ENCODE results near the gene BAZ1A. TPM values are rescaled to one million over a fixed set of nuclear protein-coding genes. Genes with fewer than 3 reads are reported as not detected.

The BAZ1A gene
- total and polyA plus RNA-seq, 7 donors = 7.5 to 28.3 (median 15.4) TPM

DNA sequence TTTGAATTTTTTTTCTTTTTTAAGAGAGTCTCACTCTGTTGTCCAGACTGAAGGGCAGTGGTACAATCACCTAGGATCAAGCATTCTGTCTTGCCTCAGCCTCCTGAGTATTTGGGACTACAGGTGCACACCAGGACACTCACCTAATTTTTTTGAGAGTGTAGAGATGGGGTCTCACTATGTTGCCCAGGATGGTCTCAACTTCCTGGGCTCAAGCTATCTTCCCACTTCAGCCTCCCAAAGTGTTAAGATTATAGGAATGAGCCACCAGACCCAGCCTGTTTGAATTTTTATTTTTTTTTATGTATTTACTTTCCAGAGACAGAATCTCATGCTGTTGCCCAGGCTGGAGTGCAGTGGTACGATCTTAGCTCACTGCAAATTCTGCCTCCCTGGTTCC, 11.3 kb downstream of the BAZ1A start:
- Histone ChIP-seq H3K4me1 (no peaks in the 10 kb centered on the region), H3K4me3 (no peak overlapping the region), H3K27ac (no peak overlapping the region), H3K36me3 (ENCODE audit: insufficient read depth in 1 of 2, low read depth in 1 of 2) (peaks cover 0 to 36% of the 10 kb centered on the region in 2 donors), H3K27me3 (ENCODE audit: insufficient read depth in 3 of 3, low read length in 2 of 3) (no peaks in the 10 kb centered on the region), H3K9me3 (no peaks in the 10 kb centered on the region)
- intact Hi-C loops (cut with DNase I) = no loop called here
- 95 to 100% (median 96%) methylated on average over 1 of the region's 1 CpG for WGBS, 3 donors
- TF ChIP-seq, protein P1, sequence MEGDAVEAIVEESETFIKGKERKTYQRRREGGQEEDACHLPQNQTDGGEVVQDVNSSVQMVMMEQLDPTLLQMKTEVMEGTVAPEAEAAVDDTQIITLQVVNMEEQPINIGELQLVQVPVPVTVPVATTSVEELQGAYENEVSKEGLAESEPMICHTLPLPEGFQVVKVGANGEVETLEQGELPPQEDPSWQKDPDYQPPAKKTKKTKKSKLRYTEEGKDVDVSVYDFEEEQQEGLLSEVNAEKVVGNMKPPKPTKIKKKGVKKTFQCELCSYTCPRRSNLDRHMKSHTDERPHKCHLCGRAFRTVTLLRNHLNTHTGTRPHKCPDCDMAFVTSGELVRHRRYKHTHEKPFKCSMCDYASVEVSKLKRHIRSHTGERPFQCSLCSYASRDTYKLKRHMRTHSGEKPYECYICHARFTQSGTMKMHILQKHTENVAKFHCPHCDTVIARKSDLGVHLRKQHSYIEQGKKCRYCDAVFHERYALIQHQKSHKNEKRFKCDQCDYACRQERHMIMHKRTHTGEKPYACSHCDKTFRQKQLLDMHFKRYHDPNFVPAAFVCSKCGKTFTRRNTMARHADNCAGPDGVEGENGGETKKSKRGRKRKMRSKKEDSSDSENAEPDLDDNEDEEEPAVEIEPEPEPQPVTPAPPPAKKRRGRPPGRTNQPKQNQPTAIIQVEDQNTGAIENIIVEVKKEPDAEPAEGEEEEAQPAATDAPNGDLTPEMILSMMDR (IDR thresholded peaks at IDR 0.05) = no peak
- DNase-seq (no peak), ATAC-seq (no peak)

DNA sequence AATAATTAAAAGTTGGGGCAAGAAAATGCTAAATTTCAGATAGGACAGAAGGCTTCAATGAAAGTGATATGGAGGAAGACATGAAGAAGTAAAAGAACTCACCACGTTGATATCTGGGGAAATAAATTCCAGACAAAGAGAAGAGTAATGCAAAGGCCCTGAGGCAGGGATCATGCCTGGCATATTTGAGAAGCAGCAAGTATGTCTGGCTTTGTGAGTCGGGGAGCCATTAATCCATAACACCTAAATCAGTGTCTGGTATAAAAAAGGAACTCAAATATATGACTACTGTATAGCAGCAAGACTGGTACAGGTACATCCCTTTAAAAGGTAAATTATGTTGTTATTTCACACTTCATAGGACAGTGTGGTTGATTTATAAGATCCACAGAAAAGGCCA, 16.4 kb downstream of the BAZ1A start:
- Histone ChIP-seq H3K27ac (no peak overlapping the region), H3K36me3 (ENCODE audit: insufficient read depth in 1 of 2, low read depth in 1 of 2) (peaks cover 2 to 52% of the 10 kb centered on the region in 2 donors), H3K9me3 (no peaks in the 10 kb centered on the region), H3K4me1 (no peaks in the 10 kb centered on the region), H3K27me3 (ENCODE audit: insufficient read depth in 3 of 3, low read length in 2 of 3) (no peaks in the 10 kb centered on the region), H3K4me3 (no peak overlapping the region)
- DNase-seq = no peak
- intact Hi-C loops (cut with DNase I) = no loop called here
- WGBS, 3 donors = 92 to 95% (median 95%) methylated on average over 2 of the region's 2 CpGs
- ATAC-seq = no peak
- TF ChIP-seq, protein P1 (IDR thresholded peaks at IDR 0.05) = no peak

DNA sequence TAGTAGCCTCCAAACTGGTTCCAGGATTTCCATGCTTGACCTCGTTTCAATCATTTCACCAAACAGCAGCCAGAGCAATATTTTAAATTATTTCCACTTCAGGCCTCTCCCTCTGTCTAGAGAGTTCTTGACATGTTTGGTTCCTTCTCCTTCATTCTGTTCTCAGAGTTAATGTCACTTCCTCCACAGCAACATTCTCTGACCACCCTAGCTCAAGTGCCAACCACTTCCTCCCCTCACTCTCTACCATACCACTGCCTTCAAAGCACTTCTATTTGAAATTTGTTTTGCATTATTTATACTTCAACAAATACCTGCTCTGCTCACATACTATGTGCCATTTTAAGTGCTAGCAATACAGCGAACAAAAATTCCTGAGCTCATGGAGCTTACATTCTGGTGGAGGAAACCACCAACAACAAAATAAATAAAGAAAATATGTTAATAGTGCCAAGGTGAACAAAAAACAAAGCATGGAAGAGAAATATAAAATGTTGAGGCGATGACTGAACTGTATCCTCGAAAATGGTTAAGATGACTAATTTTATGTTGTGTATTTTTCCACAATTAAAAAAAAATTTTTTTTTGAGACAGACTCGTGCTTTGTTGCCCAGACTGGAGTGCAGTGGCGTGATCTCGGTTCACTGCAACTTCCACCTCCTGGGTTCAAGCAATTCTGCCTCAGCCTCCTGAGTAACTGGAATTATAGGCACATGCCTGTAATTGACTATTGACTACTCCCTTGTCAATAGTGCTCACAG, 17.3 kb downstream of the BAZ1A start:
- TF ChIP-seq, protein P1 (IDR thresholded peaks at IDR 0.05) = no peak
- H3K36me3 ChIP-seq (ENCODE audit: insufficient read depth in 1 of 2, low read depth in 1 of 2) = peaks cover 2 to 60% of the 10 kb centered on the region in 2 donors
- intact Hi-C loops (cut with DNase I) = no loop called here
- no peaks in the 10 kb centered on the region for H3K27me3 ChIP-seq (ENCODE audit: insufficient read depth in 3 of 3, low read length in 2 of 3)
- H3K27ac ChIP-seq = no peak overlapping the region
- no peak for ATAC-seq
- no peaks in the 10 kb centered on the region for H3K4me1 ChIP-seq
- no peaks in the 10 kb centered on the region for H3K9me3 ChIP-seq
- H3K4me3 ChIP-seq = no peak overlapping the region
- no peak for DNase-seq
- WGBS, 3 donors = 82 to 92% (median 85%) methylated on average over 7 of the region's 7 CpGs

DNA sequence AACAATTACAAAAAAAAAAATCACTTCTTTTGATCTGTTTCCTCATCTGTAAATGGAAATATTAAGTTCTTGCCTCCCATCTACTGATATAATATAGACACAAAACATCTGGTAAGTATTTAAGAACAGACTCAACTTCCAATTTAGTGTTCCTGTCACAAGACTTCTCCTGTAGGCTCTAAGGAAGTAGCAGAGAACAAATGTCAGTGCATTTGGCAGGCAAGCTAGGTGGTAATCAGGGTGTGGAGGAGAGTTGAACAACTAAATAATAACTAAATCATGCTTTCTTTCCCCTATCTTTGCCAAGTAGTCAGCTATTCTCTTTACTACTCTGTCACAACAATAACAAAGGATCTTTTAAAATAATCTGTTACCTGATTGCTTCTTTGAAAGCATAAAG, 22.1 kb downstream of the BAZ1A start:
- DNase-seq (no peak), ATAC-seq (no peak)
- TF ChIP-seq, protein P1 (IDR thresholded peaks at IDR 0.05) = no peak
- intact Hi-C loops (cut with DNase I) = no loop called here
- no peaks in the 10 kb centered on the region for H3K9me3 ChIP-seq
- peaks cover 6 to 21% of the 10 kb centered on the region in 2 donors for H3K36me3 ChIP-seq (ENCODE audit: insufficient read depth in 1 of 2, low read depth in 1 of 2)
- no peak overlapping the region for H3K27ac ChIP-seq
- no peaks in the 10 kb centered on the region for H3K27me3 ChIP-seq (ENCODE audit: insufficient read depth in 3 of 3, low read length in 2 of 3)
- H3K4me3 ChIP-seq = no peak overlapping the region
- H3K4me1 ChIP-seq = no peaks in the 10 kb centered on the region

DNA sequence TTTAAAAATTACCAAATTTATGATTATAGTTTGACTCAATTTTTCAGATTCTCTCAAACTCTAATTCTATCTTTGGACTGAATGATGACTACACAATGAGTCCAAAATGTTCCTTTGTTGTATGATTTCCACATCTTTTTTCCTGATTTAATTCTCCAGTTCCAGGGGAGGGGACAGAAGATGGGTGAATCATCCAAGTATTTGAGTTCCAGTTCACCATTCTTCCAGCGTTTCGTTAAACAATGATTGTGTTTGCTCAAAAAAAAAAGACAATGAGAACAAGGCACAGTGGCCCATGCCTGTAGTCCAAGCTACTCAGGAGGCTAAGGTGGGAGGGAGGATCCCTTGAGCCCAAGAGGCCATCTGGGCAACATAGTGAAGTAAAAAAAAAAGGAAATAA, 23.8 kb downstream of the BAZ1A start:
- no peak for DNase-seq
- intact Hi-C loops (cut with DNase I) = no loop called here
- WGBS, 3 donors = 78 to 84% (median 83%) methylated on average over 2 of the region's 2 CpGs
- no peak overlapping the region for H3K27ac ChIP-seq
- no peak for ATAC-seq
- no peaks in the 10 kb centered on the region for H3K27me3 ChIP-seq (ENCODE audit: insufficient read depth in 3 of 3, low read length in 2 of 3)
- H3K36me3 ChIP-seq (ENCODE audit: insufficient read depth in 1 of 2, low read depth in 1 of 2) = peaks cover 3 to 18% of the 10 kb centered on the region in 2 donors
- TF ChIP-seq, protein P1 (IDR thresholded peaks at IDR 0.05) = no peak
- no peaks in the 10 kb centered on the region for H3K4me1 ChIP-seq
- H3K4me3 ChIP-seq = no peak overlapping the region
- no peaks in the 10 kb centered on the region for H3K9me3 ChIP-seq
